Mesothelial cell of epicardium (in vitro differentiated cells): ENCODE data around the gene JMJD1C. TPM values are rescaled to one million over a fixed set of nuclear protein-coding genes. Genes with fewer than 3 reads are reported as not detected.
"Not testable (repeated sequence)": the region's sequence is repeated elsewhere in the genome, so short reads cannot be mapped to it uniquely, and the experiment has no call there.

Experiments used
- DNase-seq, 2 experiments: peaks; one replicate each; pipeline ENCODE4 v3.0.0; 2021; ENCODE audit warnings: low spot score in 2 of 2; ENCODE audit not compliant: unreplicated experiment in 2 of 2
- H3K27ac Mint-ChIP-seq: 2 replicates; pipeline ENCODE4 v1.8.0; 2021; ENCODE audit warnings: mixed read lengths
- H3K27me3 Mint-ChIP-seq: 2 replicates; pipeline ENCODE4 v1.8.0; 2021; ENCODE audit warnings: low read depth, mixed read lengths
- H3K36me3 Mint-ChIP-seq: 2 replicates; pipeline ENCODE4 v1.8.0; 2021; ENCODE audit warnings: mixed read lengths
- H3K4me1 Mint-ChIP-seq: 2 replicates; pipeline ENCODE4 v1.8.0; 2021; ENCODE audit warnings: mixed read lengths
- H3K4me3 Mint-ChIP-seq: 2 replicates; pipeline ENCODE4 v1.8.0; 2021; ENCODE audit warnings: mild to moderate bottlenecking, moderate library complexity, mixed read lengths
- H3K9me3 Mint-ChIP-seq: 2 replicates; pipeline ENCODE4 v1.8.0; 2021; ENCODE audit warnings: mixed read lengths
- CTCF ChIP-seq: fragments of 200-600 bp; sonication (generic); IDR thresholded peaks from one replicate; pipeline ENCODE4 v1.5.0; 2021; ENCODE audit warnings: antibody characterized with exemption; ENCODE audit not compliant: unreplicated experiment
- total RNA-seq: library from RNA; stranded (reverse); gene quantifications from 3 replicates; pipeline ENCODE4 v1.2.1, GENCODE V29; 2021

Gene JMJD1C
- total RNA-seq, 1 donor from 2014 or later: 112 TPM

DNA sequence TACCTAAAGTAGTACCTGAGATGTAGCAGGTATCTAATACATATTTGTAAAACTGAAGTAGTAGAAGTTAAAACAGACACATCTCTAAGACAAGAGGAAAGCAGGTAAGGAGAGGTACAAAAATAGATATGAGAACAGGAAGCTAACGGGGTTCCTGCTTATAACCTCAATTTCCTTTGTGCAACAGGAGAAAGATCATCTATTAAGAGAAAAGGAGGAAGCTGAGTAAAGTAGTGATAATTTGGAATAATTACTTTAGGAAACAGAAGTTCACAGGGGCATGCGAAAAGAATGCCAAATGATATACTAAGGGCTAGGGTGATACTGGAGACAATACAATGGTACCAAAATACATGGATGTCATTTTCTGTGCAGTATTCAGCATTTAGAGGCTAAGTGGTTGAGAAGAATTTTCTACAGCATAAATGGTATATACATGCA lies 223.9 kb downstream of the JMJD1C start:
- no peaks in the 10 kb centered on the region for H3K27me3 Mint-ChIP-seq
- H3K4me3 Mint-ChIP-seq: no peak overlapping the region
- H3K27ac Mint-ChIP-seq: no peak overlapping the region
- H3K9me3 Mint-ChIP-seq: peaks cover 14% of the 10 kb centered on the region
- H3K36me3 Mint-ChIP-seq: peaks cover 27% of the 10 kb centered on the region
- no peaks in the 10 kb centered on the region for H3K4me1 Mint-ChIP-seq
- no peak for DNase-seq
- no peak for TF ChIP-seq CTCF

GRCh38 chr10:63240807-63241206 lies 225.0 kb downstream of the JMJD1C start:
- H3K9me3 Mint-ChIP-seq: peaks cover 6% of the 10 kb centered on the region
- H3K27me3 Mint-ChIP-seq: no peaks in the 10 kb centered on the region
- H3K36me3 Mint-ChIP-seq: peaks cover 18% of the 10 kb centered on the region
- peaks cover 5% of the 10 kb centered on the region for H3K4me1 Mint-ChIP-seq
- no peak for TF ChIP-seq CTCF
- no peak for DNase-seq
- H3K4me3 Mint-ChIP-seq: no peak overlapping the region
- H3K27ac Mint-ChIP-seq: no peak overlapping the region

- Mint-ChIP-seq H3K36me3 (peaks cover 5% of the 10 kb centered on the region), H3K4me1 (peaks cover 5% of the 10 kb centered on the region), H3K9me3 (no peaks in the 10 kb centered on the region), H3K27ac (no peak overlapping the region), H3K4me3 (no peak overlapping the region), H3K27me3 (no peaks in the 10 kb centered on the region)
- no peak for DNase-seq
- no peak for TF ChIP-seq CTCF
Measured at GRCh38 chr10:63238501-63238900, 227.3 kb downstream of the JMJD1C start.

GRCh38 chr10:63237396-63237795 lies 228.4 kb downstream of the JMJD1C start:
- TF ChIP-seq CTCF: no peak
- Mint-ChIP-seq H3K4me1 (peaks cover 12% of the 10 kb centered on the region), H3K36me3 (peaks cover 5% of the 10 kb centered on the region), H3K4me3 (no peak overlapping the region), H3K27me3 (no peaks in the 10 kb centered on the region), H3K9me3 (no peaks in the 10 kb centered on the region), H3K27ac (peak overlapping the region; percentile 25)
- no peak for DNase-seq

DNA sequence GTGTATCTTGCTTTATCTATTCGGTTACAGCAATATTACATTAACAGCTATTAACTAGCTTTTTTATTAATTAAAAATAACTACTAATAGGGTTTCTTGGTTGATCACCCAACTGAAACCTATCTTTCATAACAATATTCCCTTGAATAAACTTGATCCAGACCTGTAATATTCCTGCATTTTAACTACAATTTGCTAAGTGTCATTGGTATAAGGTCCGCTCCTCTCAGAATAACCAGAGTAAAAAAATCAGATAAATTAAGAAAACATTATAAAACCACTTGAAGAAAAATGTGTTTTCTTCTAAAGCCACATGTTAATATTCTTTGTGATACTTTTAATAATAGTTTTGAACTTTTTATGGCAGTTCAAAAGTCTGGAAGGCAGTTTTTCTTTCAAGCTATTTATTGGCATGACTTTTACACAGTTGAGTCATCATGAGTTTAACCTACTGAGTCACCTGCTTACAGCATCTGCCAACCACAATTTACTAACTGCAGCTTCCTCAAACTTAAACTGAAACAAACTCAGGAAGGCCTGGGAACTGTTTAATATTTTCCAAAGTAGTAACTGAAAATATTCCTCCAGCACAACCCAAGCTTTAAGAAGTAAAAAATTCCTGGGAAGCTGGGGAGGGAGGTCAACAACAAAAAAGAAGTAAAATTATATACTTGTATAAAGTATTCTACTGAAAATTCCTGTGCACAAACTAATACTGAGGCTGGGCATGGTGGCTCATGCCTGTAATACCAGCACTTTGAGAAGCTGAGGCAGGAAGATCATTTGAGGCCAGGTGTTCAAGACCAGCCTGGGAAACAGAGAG lies 229.5 kb downstream of the JMJD1C start:
- H3K9me3 Mint-ChIP-seq: no peaks in the 10 kb centered on the region
- no peak for TF ChIP-seq CTCF
- peaks cover 7% of the 10 kb centered on the region for H3K36me3 Mint-ChIP-seq
- H3K27me3 Mint-ChIP-seq: no peaks in the 10 kb centered on the region
- H3K27ac Mint-ChIP-seq: peak overlapping the region; percentile 72
- no peak for DNase-seq
- peaks cover 14% of the 10 kb centered on the region for H3K4me1 Mint-ChIP-seq
- no peak overlapping the region for H3K4me3 Mint-ChIP-seq

DNA sequence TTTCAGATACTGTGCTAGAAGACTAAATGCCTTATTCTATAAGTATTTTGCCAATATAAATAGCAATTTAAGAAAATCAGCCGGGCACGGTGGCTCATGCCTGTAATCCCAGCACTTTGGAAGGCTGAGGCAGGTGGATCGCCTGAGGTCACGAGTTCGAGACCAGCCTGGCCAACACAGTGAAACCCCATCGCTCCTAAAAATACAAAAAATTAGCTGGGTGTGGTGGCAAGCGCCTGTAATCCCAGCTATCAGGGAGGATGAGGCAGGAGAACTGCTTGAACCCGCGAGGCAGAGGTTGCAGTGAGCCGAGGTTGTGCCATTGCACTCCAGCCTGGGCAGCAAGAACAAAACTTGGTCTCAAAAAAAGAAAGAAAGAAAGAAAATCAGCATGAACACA lies 230.6 kb downstream of the JMJD1C start:
- H3K27ac Mint-ChIP-seq, H3K36me3 Mint-ChIP-seq, H3K9me3 Mint-ChIP-seq, H3K27me3 Mint-ChIP-seq, H3K4me3 Mint-ChIP-seq, DNase-seq: not testable (repeated sequence)
- peaks cover 14% of the 10 kb centered on the region for H3K4me1 Mint-ChIP-seq
